Smooth muscle cell (in vitro differentiated cells): ENCODE measurements around the gene REC8. TPM values are rescaled to one million over a fixed set of nuclear protein-coding genes. Genes with fewer than 3 reads are reported as not detected.

ENCODE experiments used
- DNase-seq: peaks from one replicate; lab custom pipeline; 2025; ENCODE audit not compliant: unreplicated experiment; lab: John Stamatoyannopoulos, UW
- H2AFZ ChIP-seq: fragments of 200-600 bp; sonication (generic); 2 replicates; pipeline ENCODE4 v1.6.0; 2016; ENCODE audit warnings: antibody characterized with exemption, low read depth, mild to moderate bottlenecking
- H3F3A ChIP-seq: fragments of 200-600 bp; sonication (generic); 2 replicates; pipeline ENCODE4 v1.6.0; 2017; ENCODE audit warnings: antibody characterized with exemption, low read depth
- H3K27ac ChIP-seq: fragments of 200-600 bp; sonication (generic); 2 replicates; pipeline ENCODE4 v1.5.1; 2016; ENCODE audit warnings: low read depth, mild to moderate bottlenecking
- H3K27me3 ChIP-seq: fragments of 200-600 bp; sonication (generic); 2 replicates; pipeline ENCODE4 v1.6.1; 2016; ENCODE audit warnings: low read depth, mild to moderate bottlenecking
- H3K36me3 ChIP-seq: fragments of 200-600 bp; sonication (generic); 2 replicates; pipeline ENCODE4 v1.5.1; 2016; ENCODE audit warnings: low read depth
- H3K4me1 ChIP-seq: fragments of 200-600 bp; sonication (generic); 2 replicates; pipeline ENCODE4 v1.5.1; 2016; ENCODE audit warnings: low read depth
- H3K4me2 ChIP-seq: fragments of 200-600 bp; sonication (generic); 2 replicates; pipeline ENCODE4 v1.6.0; 2016; ENCODE audit warnings: mild to moderate bottlenecking
- H3K4me3 ChIP-seq: fragments of 200-600 bp; sonication (generic); 2 replicates; pipeline ENCODE4 v1.5.1; 2016; ENCODE audit warnings: mild to moderate bottlenecking
- H3K79me2 ChIP-seq: fragments of 200-600 bp; sonication (generic); 2 replicates; pipeline ENCODE4 v1.6.0; 2016; ENCODE audit warnings: low read depth, mild to moderate bottlenecking
- H3K9ac ChIP-seq: fragments of 200-600 bp; sonication (generic); 2 replicates; pipeline ENCODE4 v1.6.0; 2016; ENCODE audit warnings: low read depth
- H3K9me3 ChIP-seq: fragments of 200-600 bp; sonication (generic); replicated peaks from 2 replicates; pipeline ENCODE4 v1.5.1; 2016; ENCODE audit warnings: low read depth
- H4K20me1 ChIP-seq: fragments of 200-600 bp; sonication (generic); 2 replicates; pipeline ENCODE4 v1.6.0; 2016; ENCODE audit warnings: low read depth
- CTCF ChIP-seq: fragments of 200-600 bp; sonication (generic); IDR thresholded peaks from 2 replicates; pipeline ENCODE4 v1.5.1; 2017; ENCODE audit warnings: borderline replicate concordance, mild to moderate bottlenecking, antibody characterized with exemption; ENCODE audit not compliant: insufficient read depth, poor library complexity, severe bottlenecking
- WGBS: methylation state at CpG from one replicate; pipeline ENCODE4 v1.1.7; 2016; ENCODE audit warnings: low lambda C conversion rate; 5-methylcytosine and 5-hydroxymethylcytosine counted together
- polyA plus RNA-seq: library from polyadenylated mRNA; unstranded; fragments of >200 nt; fragmentation: Nextera tagmentation; extraction: Ambion mirVana; gene quantifications from 2 replicates; pipeline ENCODE4 v1.2.1, GENCODE V29; 2016
- total RNA-seq: library from RNA; depleted of rRNA; stranded (reverse); fragments of >200 nt; gene quantifications from 2 replicates; pipeline ENCODE4 v1.2.3, GENCODE V29; 2014

The REC8 gene
- total and polyA plus RNA-seq, 2 experiments from 2014 or later: 9.3 to 16.8 TPM

- Histone ChIP-seq H3K4me1 (peaks cover 6% of the 10 kb centered on the region), H2AFZ (no peak overlapping the region), H3K4me3 (no peak overlapping the region), H3K79me2 (no peaks in the 10 kb centered on the region), H4K20me1 (no peaks in the 10 kb centered on the region), H3K36me3 (no peaks in the 10 kb centered on the region), H3K9ac (no peak overlapping the region), H3K27me3 (no peaks in the 10 kb centered on the region), H3K9me3 (no peaks in the 10 kb centered on the region), H3F3A (no peaks in the 10 kb centered on the region), H3K4me2 (no peak overlapping the region), H3K27ac (no peak overlapping the region)
- no peak for DNase-seq
- no peak for TF ChIP-seq CTCF
- WGBS: 99% methylated on average over 5 of the region's 5 CpGs
Observed at GRCh38 chr14:24176599-24176998, 4.7 kb downstream of the REC8 start.

DNA sequence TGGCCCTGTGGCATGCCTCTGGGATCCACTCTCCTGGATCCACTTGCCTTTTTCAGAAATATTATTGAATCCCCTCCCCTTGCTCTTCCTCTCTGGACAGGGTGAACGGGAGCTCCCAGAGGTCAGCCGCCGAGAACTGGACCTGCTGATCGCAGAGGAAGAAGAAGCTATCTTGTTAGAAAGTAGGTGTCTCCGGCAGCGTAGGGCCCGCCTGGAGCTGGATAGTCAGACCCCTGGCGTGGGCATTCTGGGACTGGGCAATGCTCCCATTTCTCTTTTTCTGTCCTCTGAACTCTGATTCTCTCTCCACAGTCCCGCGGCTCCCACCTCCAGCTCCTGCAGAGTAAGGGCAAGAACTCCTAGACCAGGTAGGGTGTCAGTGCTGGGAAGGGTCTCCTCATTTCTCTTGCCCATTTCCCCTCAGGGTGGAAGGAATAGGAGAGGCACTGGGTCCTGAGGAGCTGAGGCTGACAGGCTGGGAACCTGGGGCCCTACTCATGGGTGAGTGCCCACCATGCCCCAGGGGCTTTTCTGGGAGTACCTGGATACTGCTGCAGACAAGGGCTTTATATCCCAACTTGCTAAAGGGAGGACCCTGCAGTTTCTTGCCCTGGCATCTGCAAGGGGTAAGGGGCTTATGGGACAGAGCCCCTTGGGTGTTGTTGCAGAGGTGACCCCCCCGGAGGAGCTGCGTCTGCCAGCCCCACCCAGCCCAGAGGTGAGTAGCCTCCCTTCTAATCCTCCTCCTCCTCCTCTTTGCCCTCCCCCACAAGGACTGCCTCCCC lies 5.4 kb downstream of the REC8 start:
- Histone ChIP-seq H3K4me2 (no peak overlapping the region), H3K9me3 (no peaks in the 10 kb centered on the region), H2AFZ (no peak overlapping the region), H4K20me1 (no peaks in the 10 kb centered on the region), H3K36me3 (no peaks in the 10 kb centered on the region), H3K4me3 (no peak overlapping the region), H3K27me3 (no peaks in the 10 kb centered on the region), H3K79me2 (no peaks in the 10 kb centered on the region), H3K9ac (no peak overlapping the region), H3F3A (no peaks in the 10 kb centered on the region), H3K27ac (no peak overlapping the region), H3K4me1 (peaks cover 4% of the 10 kb centered on the region)
- DNase-seq: no peak
- 98% methylated on average over 12 of the region's 12 CpGs for WGBS
- TF ChIP-seq CTCF: no peak

DNA sequence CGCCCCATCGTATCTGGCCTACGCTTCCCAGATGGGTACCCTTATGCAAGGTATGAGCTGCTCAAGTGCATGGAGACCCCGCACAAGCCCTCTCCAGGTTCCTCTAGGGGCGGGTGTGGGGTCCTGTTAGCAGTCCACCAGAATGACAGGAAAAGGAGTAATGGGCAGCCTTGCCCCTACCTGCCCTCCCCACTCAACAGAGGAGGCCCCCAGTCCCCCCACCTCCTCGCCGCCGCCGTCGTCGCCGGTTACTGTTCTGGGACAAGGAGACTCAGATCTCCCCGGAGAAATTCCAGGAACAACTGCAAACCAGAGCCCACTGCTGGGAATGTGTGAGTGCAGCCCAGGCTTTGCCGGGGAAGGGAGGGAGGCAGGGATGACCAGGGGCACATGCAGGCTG lies 6.0 kb downstream of the REC8 start:
- Histone ChIP-seq H3K9ac (no peak overlapping the region), H3K4me2 (no peak overlapping the region), H3K36me3 (no peaks in the 10 kb centered on the region), H3K9me3 (no peaks in the 10 kb centered on the region), H4K20me1 (no peaks in the 10 kb centered on the region), H3K4me1 (no peaks in the 10 kb centered on the region), H3K27ac (no peak overlapping the region), H3F3A (no peaks in the 10 kb centered on the region), H3K79me2 (no peaks in the 10 kb centered on the region), H2AFZ (no peak overlapping the region), H3K27me3 (no peaks in the 10 kb centered on the region), H3K4me3 (no peak overlapping the region)
- WGBS: 96% methylated on average over 14 of the region's 14 CpGs
- TF ChIP-seq CTCF: no peak
- DNase-seq: no peak
